HEK293 (cell line): ENCODE results near the gene PARK7.

ENCODE experiments used
- CTCF ChIA-PET: fragments of 350-600 bp; formaldehyde crosslinking; extraction: SDS; loops from one replicate; lab custom pipeline; 2021; ENCODE audit warnings: antibody characterized with exemption; lab: Yijun Ruan, JAX
- POLR2A ChIA-PET: fragments of 300-600 bp; formaldehyde crosslinking; extraction: SDS; loops from one replicate; lab custom pipeline; 2020; ENCODE audit warnings: antibody characterized with exemption, inconsistent platforms; lab: Yijun Ruan, JAX
- H3K27ac ChIP-seq: fragments of 200-500 bp; sonication (Bioruptor generic); 2 replicates; pipeline ENCODE4 v1.5.1; 2014; ENCODE audit warnings: low read depth, low read length, control low read depth, inconsistent platforms; ENCODE audit errors: extremely low read depth
- H3K36me3 ChIP-seq, 2 experiments: fragments of 200-500 bp in 1 of 2; sonication (Bioruptor generic) in 1 of 2; 1 replicate in 1 of 2; 2 replicates in 1 of 2; pipeline ENCODE4 v1.5.1; 2014 to 2017; ENCODE audit warnings: inconsistent platforms in 2 of 2, low read length in 2 of 2; ENCODE audit not compliant: control insufficient read depth in 2 of 2, insufficient read depth in 1 of 2
- H3K4me1 ChIP-seq: fragments of 200-500 bp; sonication (Bioruptor generic); 2 replicates; pipeline ENCODE4 v1.5.1; 2014; ENCODE audit warnings: mild to moderate bottlenecking, low read length, inconsistent platforms; ENCODE audit not compliant: control insufficient read depth, insufficient read depth
- H3K4me3 ChIP-seq: 2 replicates; pipeline ENCODE4 v1.5.1; 2011; ENCODE audit warnings: low read depth, mild to moderate bottlenecking, control low read depth, low read length, moderate library complexity
- H3K9me3 ChIP-seq: fragments of 200-500 bp; sonication (Bioruptor generic); 2 replicates; pipeline ENCODE4 v1.5.1; 2014; ENCODE audit warnings: low read depth, low read length, inconsistent platforms; ENCODE audit not compliant: control insufficient read depth, insufficient read depth
- BCL6B ChIP-seq: fragments of 450-650 bp; formaldehyde crosslinking; IDR thresholded peaks from 2 replicates; pipeline ENCODE4 v1.5.1; 2017; ENCODE audit warnings: missing biosample characterization, missing genetic modification characterization
- FEZF1 ChIP-seq: fragments of 450-650 bp; formaldehyde crosslinking; IDR thresholded peaks from 2 replicates; pipeline ENCODE4 v1.5.1; 2016; ENCODE audit warnings: missing biosample characterization, missing genetic modification characterization
- KLF1 ChIP-seq: fragments of 450-650 bp; formaldehyde crosslinking; IDR thresholded peaks from 2 replicates; pipeline ENCODE4 v1.5.1; 2016; ENCODE audit warnings: missing biosample characterization, missing genetic modification characterization
- KLF10 ChIP-seq: fragments of 450-650 bp; IDR thresholded peaks from 2 replicates; pipeline ENCODE4 v1.5.1; 2018; ENCODE audit warnings: missing biosample characterization, mild to moderate bottlenecking, missing genetic modification characterization
- KLF17 ChIP-seq: fragments of 450-650 bp; formaldehyde crosslinking; IDR thresholded peaks from 2 replicates; pipeline ENCODE4 v1.5.1; 2016; ENCODE audit warnings: missing biosample characterization, missing genetic modification characterization
- KLF7 ChIP-seq: fragments of 450-650 bp; formaldehyde crosslinking; IDR thresholded peaks from 2 replicates; pipeline ENCODE4 v1.5.1; 2016; ENCODE audit warnings: missing biosample characterization, missing genetic modification characterization, borderline replicate concordance
- KLF8 ChIP-seq: fragments of 450-650 bp; formaldehyde crosslinking; IDR thresholded peaks from 2 replicates; pipeline ENCODE4 v1.5.1; 2016; ENCODE audit warnings: missing biosample characterization, missing genetic modification characterization
- MYNN ChIP-seq: fragments of 450-650 bp; formaldehyde crosslinking; IDR thresholded peaks from 2 replicates; pipeline ENCODE4 v1.5.1; 2016; ENCODE audit warnings: missing biosample characterization, missing genetic modification characterization, borderline replicate concordance
- OSR2 ChIP-seq: fragments of 450-650 bp; formaldehyde crosslinking; IDR thresholded peaks from 2 replicates; pipeline ENCODE4 v1.5.1; 2016; ENCODE audit warnings: missing biosample characterization, missing genetic modification characterization
- PBX3 ChIP-seq: sonication (generic); formaldehyde crosslinking; IDR thresholded peaks from 2 replicates; pipeline ENCODE4 v1.8.1; 2022; ENCODE audit warnings: mild to moderate bottlenecking, moderate library complexity, missing genetic modification reagents
- PRDM4 ChIP-seq: fragments of 450-650 bp; formaldehyde crosslinking; IDR thresholded peaks from 2 replicates; pipeline ENCODE4 v1.5.1; 2017; ENCODE audit warnings: missing biosample characterization, missing genetic modification characterization
- SP7 ChIP-seq: fragments of 450-650 bp; formaldehyde crosslinking; IDR thresholded peaks from 2 replicates; pipeline ENCODE4 v1.5.1; 2016; ENCODE audit warnings: missing biosample characterization, missing genetic modification characterization
- TRIM28 ChIP-seq: IDR thresholded peaks from 2 replicates; pipeline ENCODE4 v1.6.1; 2011; ENCODE audit warnings: low read length, control low read depth, borderline replicate concordance
- ZBTB8A ChIP-seq: fragments of 450-650 bp; formaldehyde crosslinking; IDR thresholded peaks from 2 replicates; pipeline ENCODE4 v1.5.1; 2016; ENCODE audit warnings: missing biosample characterization, missing genetic modification characterization
- ZIC2 ChIP-seq: fragments of 450-650 bp; formaldehyde crosslinking; IDR thresholded peaks from 2 replicates; pipeline ENCODE4 v1.5.1; 2016; ENCODE audit warnings: missing biosample characterization, missing genetic modification characterization
- ZNF157 ChIP-seq: fragments of 450-650 bp; formaldehyde crosslinking; IDR thresholded peaks from 2 replicates; pipeline ENCODE4 v1.5.1; 2016; ENCODE audit warnings: missing biosample characterization, missing genetic modification characterization
- ZNF169 ChIP-seq: fragments of 450-650 bp; formaldehyde crosslinking; IDR thresholded peaks from 2 replicates; pipeline ENCODE4 v1.5.1; 2016; ENCODE audit warnings: missing biosample characterization, missing genetic modification characterization
- ZNF211 ChIP-seq: fragments of 450-650 bp; formaldehyde crosslinking; IDR thresholded peaks from 2 replicates; pipeline ENCODE4 v1.5.1; 2016; ENCODE audit warnings: low read depth, missing biosample characterization, missing genetic modification characterization
- ZNF239 ChIP-seq: fragments of 450-650 bp; formaldehyde crosslinking; IDR thresholded peaks from 2 replicates; pipeline ENCODE4 v1.5.1; 2016; ENCODE audit warnings: missing biosample characterization, missing genetic modification characterization
- ZNF24 ChIP-seq: fragments of 450-650 bp; formaldehyde crosslinking; IDR thresholded peaks from 2 replicates; pipeline ENCODE4 v1.5.1; 2016; ENCODE audit warnings: missing biosample characterization, missing genetic modification characterization
- ZNF366 ChIP-seq: fragments of 450-650 bp; formaldehyde crosslinking; conservative IDR thresholded peaks from 2 replicates; pipeline ENCODE4 v1.5.1; 2016; ENCODE audit warnings: missing biosample characterization, missing genetic modification characterization
- ZNF449 ChIP-seq: fragments of 450-650 bp; formaldehyde crosslinking; IDR thresholded peaks from 2 replicates; pipeline ENCODE4 v1.5.1; 2017; ENCODE audit warnings: missing biosample characterization, mild to moderate bottlenecking, missing genetic modification characterization, moderate library complexity
- ZNF530 ChIP-seq: fragments of 450-650 bp; formaldehyde crosslinking; IDR thresholded peaks from 2 replicates; pipeline ENCODE4 v1.5.1; 2016; ENCODE audit warnings: low read depth, missing biosample characterization, missing genetic modification characterization
- ZNF558 ChIP-seq: fragments of 450-650 bp; formaldehyde crosslinking; IDR thresholded peaks from 2 replicates; pipeline ENCODE4 v1.5.1; 2016; ENCODE audit warnings: missing biosample characterization, missing genetic modification characterization
- ZNF791 ChIP-seq: fragments of 450-650 bp; formaldehyde crosslinking; IDR thresholded peaks from 2 replicates; pipeline ENCODE4 v1.5.1; 2016; ENCODE audit warnings: missing biosample characterization, missing genetic modification characterization
- ZSCAN5A ChIP-seq: fragments of 450-650 bp; formaldehyde crosslinking; IDR thresholded peaks from 2 replicates; pipeline ENCODE4 v1.5.1; 2016; ENCODE audit warnings: missing biosample characterization, missing genetic modification characterization

Gene PARK7

GRCh38 chr1:8004803-8005573 is 43.5 kb downstream of the PARK7 start (continued):
- TF ChIP-seq ZSCAN5A (tag by site-specific recombination) (no peak), ZBTB8A (tag by site-specific recombination) (peak; percentile 75), TRIM28 (peak; percentile 84), SP7 (tag by site-specific recombination) (peak; percentile 99), OSR2 (tag by site-specific recombination) (peak; percentile 99), ZNF449 (tag by site-specific recombination) (no peak), ZNF24 (no peak), KLF7 (tag by site-specific recombination) (no peak), ZIC2 (tag by site-specific recombination) (peak; percentile 90), KLF8 (peak; percentile 37; the same call in 1 of the 2 replicates), PBX3 (no peak), ZNF157 (tag by site-specific recombination) (no peak), ZNF558 (0 out of 2 replicates have a peak, but pooled peaks have one; percentile 14)

GRCh38 chr1:8006037-8006963 is 44.8 kb downstream of the PARK7 start:
- CTCF ChIA-PET: interaction anchor here (0.6 to 2.2 kb wide), 7 partner anchors 8 to 305 kb away, joined by 4 to 9 read pairs (median 4); no protein-coding TSS in a partner anchor
- Histone ChIP-seq H3K36me3 (peaks cover 0 to 22% of the 10 kb centered on the region in 2 experiments; a peak in 2 of 3 replicates), H3K4me1 (peaks cover 10% of the 10 kb centered on the region), H3K4me3 (no peak overlapping the region), H3K9me3 (no peaks in the 10 kb centered on the region), H3K27ac (no peak overlapping the region; the same call in 1 of the 2 replicates)
- POLR2A ChIA-PET: interaction anchor here (1.0 to 1.2 kb wide), 2 partner anchors 20 to 45 kb away, joined by 3 read pairs; partner anchors contain the start of genes ERRFI1 and PARK7
- TF ChIP-seq MYNN (tag by site-specific recombination) (no peak), ZNF157 (tag by site-specific recombination) (no peak), KLF1 (tag by site-specific recombination) (peak; percentile 60), ZNF169 (tag by site-specific recombination) (no peak), KLF17 (tag by site-specific recombination) (peak; percentile 72; the same call in 1 of the 2 replicates), ZNF211 (no peak), KLF10 (tag by site-specific recombination) (no peak), ZNF239 (tag by site-specific recombination) (no peak), ZNF791 (tag by site-specific recombination) (no peak), FEZF1 (no peak; the same call in 1 of the 2 replicates), ZNF366 (tag by site-specific recombination) (peak; percentile 93), ZNF530 (tag by site-specific recombination) (no peak), PRDM4 (tag by site-specific recombination) (peak; percentile 55), BCL6B (tag by site-specific recombination) (no peak)
